Measurements from ENCODE around the gene FRYL.
"Not testable (repeated sequence)": the region's sequence is repeated elsewhere in the genome, so short reads cannot be mapped to it uniquely, and the experiment has no call there.

The FRYL gene

GRCh38 chr4:48470570-48470969 lies 309.5 kb downstream of the FRYL start:
- intact Hi-C loops (cut with DNase I) = no loop called here
- no peak for DNase-seq

DNA sequence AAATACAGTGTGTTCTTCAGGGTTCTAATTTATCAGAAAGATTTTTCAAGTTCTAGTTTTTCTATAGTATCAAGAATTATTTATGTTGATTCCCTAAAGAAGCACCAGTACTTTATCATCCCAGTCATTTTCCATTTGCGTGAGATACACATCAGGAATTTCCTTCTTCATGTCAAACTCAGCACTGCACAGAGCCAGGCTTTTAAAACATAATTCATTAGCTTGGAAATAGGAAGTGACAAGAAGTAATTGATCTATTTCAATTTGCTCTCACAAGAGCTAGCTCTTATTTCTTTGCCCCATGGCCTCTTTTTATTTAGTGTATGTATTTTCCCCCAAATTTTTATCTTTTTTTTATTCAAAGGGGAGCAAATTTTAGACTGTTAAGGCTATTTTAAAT lies 309.9 kb downstream of the FRYL start:
- DNase-seq = no peak
- intact Hi-C loops (cut with DNase I) = no loop called here

GRCh38 chr4:48467891-48468290 lies 312.2 kb downstream of the FRYL start:
- intact Hi-C loops (cut with DNase I) = no loop called here
- no peak for DNase-seq

DNA sequence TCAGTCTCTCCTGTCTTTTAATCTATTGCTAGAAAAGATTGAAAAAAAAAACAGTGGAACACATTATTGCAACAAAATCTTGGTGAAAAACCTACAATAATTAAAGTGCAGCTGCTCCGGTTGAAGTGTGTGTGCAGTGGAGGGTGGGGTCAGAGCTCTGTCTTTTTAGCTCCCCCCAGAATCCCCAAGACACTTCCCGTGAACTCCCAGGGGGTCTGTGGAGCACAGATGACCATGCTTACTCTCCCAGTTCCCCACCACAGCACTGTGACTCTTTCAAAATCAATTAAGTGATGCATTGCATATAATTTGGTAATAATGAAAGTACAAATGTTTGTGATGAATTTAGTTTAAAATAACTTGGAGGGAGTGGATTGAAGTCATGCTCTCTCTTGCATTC lies 312.6 kb downstream of the FRYL start:
- DNase-seq = no peak
- intact Hi-C loops (cut with DNase I) = no loop called here

GRCh38 chr4:48462363-48462762 lies 317.7 kb downstream of the FRYL start:
- no peak for DNase-seq
- intact Hi-C loops (cut with DNase I) = no loop called here

DNA sequence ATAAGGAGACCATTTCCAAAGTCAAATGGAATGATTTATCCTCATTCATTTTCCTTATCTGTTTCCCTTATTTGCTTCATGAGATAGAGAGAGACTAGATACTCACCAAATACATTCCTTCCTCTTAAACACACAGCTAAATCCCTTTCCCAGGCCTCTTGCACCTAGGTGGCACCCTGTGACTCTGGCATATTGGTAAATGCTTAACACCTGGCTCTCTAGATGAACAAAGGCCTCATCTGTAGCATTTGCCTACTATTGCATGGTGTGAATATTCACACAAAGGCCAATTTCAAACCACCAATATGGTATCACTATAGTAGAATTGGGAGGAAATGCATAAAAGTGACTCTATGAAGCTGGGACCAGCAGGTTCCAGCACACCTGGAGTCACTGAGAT lies 319.1 kb downstream of the FRYL start:
- intact Hi-C loops (cut with DNase I) = no loop called here
- DNase-seq = no peak

DNA sequence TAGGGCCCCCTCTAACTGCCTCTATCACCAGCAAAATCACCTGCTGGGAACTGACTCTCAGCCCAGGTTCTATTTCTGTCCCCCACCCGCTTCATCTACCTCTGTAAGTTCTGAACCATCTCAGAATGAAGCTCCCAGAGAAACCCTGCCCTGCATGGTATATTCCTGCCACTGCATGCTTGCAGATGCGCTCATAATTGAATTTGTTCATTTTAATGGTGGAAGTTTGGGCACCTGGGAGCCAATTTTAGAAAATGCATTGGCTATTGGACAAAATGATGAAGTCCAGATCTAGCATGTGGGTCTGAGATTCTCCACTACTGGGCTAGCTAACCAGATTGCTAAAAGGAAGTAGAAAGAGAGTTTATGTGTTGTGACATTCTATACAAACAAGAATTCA lies 325.5 kb downstream of the FRYL start:
- DNase-seq = no peak
- intact Hi-C loops (cut with DNase I) = no loop called here

DNA sequence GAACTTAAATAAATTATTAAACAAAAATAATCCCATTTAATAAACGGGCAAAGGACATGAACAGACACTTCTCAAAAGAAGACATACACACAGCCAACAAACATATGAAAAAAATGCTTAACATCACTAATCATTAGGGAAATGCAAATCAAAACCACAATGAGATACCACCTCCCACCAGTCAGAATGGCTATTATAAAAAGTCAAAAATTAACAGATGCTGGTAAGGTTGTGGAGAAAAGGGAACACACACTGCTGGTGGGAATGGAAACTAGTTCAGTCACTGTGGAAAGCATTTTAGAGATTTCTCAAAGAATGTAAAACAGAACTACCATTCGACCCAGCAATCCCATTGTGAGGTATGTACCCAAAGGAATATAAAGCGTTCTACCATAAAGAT lies 328.4 kb downstream of the FRYL start:
- intact Hi-C loops (cut with DNase I); DNase-seq: not testable (repeated sequence)

GRCh38 chr4:48450740-48451139 lies 329.3 kb downstream of the FRYL start:
- no peak for DNase-seq
- intact Hi-C loops (cut with DNase I) = no loop called here

DNA sequence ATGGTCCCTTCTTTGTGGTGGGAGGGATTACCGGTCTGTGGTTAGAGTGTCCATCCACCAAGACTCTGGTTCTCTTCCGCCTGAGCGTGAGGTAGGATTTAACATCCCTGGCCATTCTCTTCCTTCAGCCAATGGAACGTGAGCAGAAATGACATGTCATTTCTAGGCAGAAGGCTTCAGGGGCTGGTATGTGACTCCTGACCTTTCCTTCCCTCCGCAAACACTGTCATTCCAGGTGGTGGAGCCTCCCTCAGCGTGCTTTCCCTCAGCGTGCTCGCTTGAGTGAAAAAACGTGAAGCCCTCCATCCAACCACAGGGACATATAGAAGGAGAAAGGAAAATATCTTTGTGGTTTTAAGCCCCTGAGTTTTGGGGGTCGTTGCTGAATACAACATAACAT lies 330.9 kb downstream of the FRYL start:
- DNase-seq = no peak
- intact Hi-C loops (cut with DNase I) = no loop called here

All from posterior cingulate gyrus (tissue), 11 donors.